ENCODE data around the gene CHN2. TPM values are rescaled to one million over a fixed set of nuclear protein-coding genes. Genes with fewer than 3 reads are reported as not detected.

CHN2 gene
- total RNA-seq, 2 experiments from 2014 or later = 0.53 to 0.69 TPM

- no peak overlapping the region for H3K4me3 Mint-ChIP-seq
- H3K9me3 Mint-ChIP-seq = no peaks in the 10 kb centered on the region
- intact Hi-C loops (cut with micrococcal nuclease) = loop anchor here (5.0 kb wide), 1 partner anchor 164 kb away; no protein-coding TSS in a partner anchor
- H3K36me3 Mint-ChIP-seq = no peaks in the 10 kb centered on the region
- CTCF ChIA-PET = interaction anchor here (1.0 to 9.0 kb wide), 5 partner anchors 9 to 483 kb away, joined by 3 to 230 read pairs (median 4); no protein-coding TSS in a partner anchor
- DNase-seq = no peak
- peaks cover 3% of the 10 kb centered on the region for H3K27me3 Mint-ChIP-seq
- no peaks in the 10 kb centered on the region for H3K4me1 Mint-ChIP-seq (ENCODE audit: low read depth)
- no peak overlapping the region for H3K27ac Mint-ChIP-seq
- POLR2A ChIA-PET = no interaction called here
Observed at GRCh38 chr7:29406366-29406765, 211.8 kb downstream of the CHN2 start.

GRCh38 chr7:29408841-29409243 is 214.3 kb downstream of the CHN2 start:
- Mint-ChIP-seq H3K27ac (no peak overlapping the region), H3K36me3 (no peaks in the 10 kb centered on the region), H3K4me3 (no peak overlapping the region), H3K27me3 (peaks cover 3% of the 10 kb centered on the region), H3K4me1 (ENCODE audit: low read depth) (no peaks in the 10 kb centered on the region), H3K9me3 (no peaks in the 10 kb centered on the region)
- intact Hi-C loops (cut with micrococcal nuclease) = loop anchor here (1.0 to 5.0 kb wide), 6 partner anchors 167 to 487 kb away; no protein-coding TSS in a partner anchor
- ChIA-PET POLR2A (no interaction called here), CTCF (interaction anchor here (0.7 to 9.0 kb wide), 26 partner anchors 8 to 492 kb away, joined by 3 to 230 read pairs (median 4); partner anchors contain the start of gene CHN2)
- peak; percentile 41 for DNase-seq

GRCh38 chr7:29410996-29411395 is 216.4 kb downstream of the CHN2 start:
- no peak for DNase-seq
- Mint-ChIP-seq H3K27ac (no peak overlapping the region), H3K27me3 (peaks cover 3% of the 10 kb centered on the region), H3K9me3 (no peaks in the 10 kb centered on the region), H3K36me3 (no peaks in the 10 kb centered on the region), H3K4me1 (ENCODE audit: low read depth) (no peaks in the 10 kb centered on the region), H3K4me3 (no peak overlapping the region)
- intact Hi-C loops (cut with micrococcal nuclease) = no loop called here
- ChIA-PET CTCF (interaction anchor here (1.1 to 9.0 kb wide), 2 partner anchors 454 to 487 kb away, joined by 3 to 230 read pairs; no protein-coding TSS in a partner anchor), POLR2A (no interaction called here)

GRCh38 chr7:29412912-29413311 is 218.3 kb downstream of the CHN2 start:
- Mint-ChIP-seq H3K9me3 (no peaks in the 10 kb centered on the region), H3K27me3 (peaks cover 3% of the 10 kb centered on the region), H3K4me1 (ENCODE audit: low read depth) (no peaks in the 10 kb centered on the region), H3K36me3 (no peaks in the 10 kb centered on the region), H3K4me3 (no peak overlapping the region), H3K27ac (no peak overlapping the region)
- intact Hi-C loops (cut with micrococcal nuclease) = no loop called here
- POLR2A ChIA-PET = no interaction called here
- CTCF ChIA-PET = no interaction called here
- no peak for DNase-seq

- Mint-ChIP-seq H3K4me3 (no peak overlapping the region), H3K4me1 (ENCODE audit: low read depth) (no peaks in the 10 kb centered on the region), H3K27ac (no peak overlapping the region), H3K9me3 (no peaks in the 10 kb centered on the region), H3K27me3 (peaks cover under 1% of the 10 kb centered on the region), H3K36me3 (no peaks in the 10 kb centered on the region)
- ChIA-PET CTCF (interaction anchor here (0.8 to 1.1 kb wide), 2 partner anchors 457 to 492 kb away, joined by 4 read pairs; no protein-coding TSS in a partner anchor), POLR2A (no interaction called here)
- intact Hi-C loops (cut with micrococcal nuclease) = no loop called here
- no peak for DNase-seq
Observed at GRCh38 chr7:29413626-29414136, 219.1 kb downstream of the CHN2 start.

- Mint-ChIP-seq H3K4me3 (no peak overlapping the region), H3K27ac (no peak overlapping the region), H3K27me3 (no peaks in the 10 kb centered on the region), H3K36me3 (no peaks in the 10 kb centered on the region), H3K9me3 (no peaks in the 10 kb centered on the region), H3K4me1 (ENCODE audit: low read depth) (no peaks in the 10 kb centered on the region)
- ChIA-PET CTCF (interaction anchor here (0.8 to 2.2 kb wide), 4 partner anchors 458 to 492 kb away, joined by 3 to 5 read pairs (median 4); no protein-coding TSS in a partner anchor), POLR2A (no interaction called here)
- DNase-seq = no peak
- intact Hi-C loops (cut with micrococcal nuclease) = no loop called here
Observed at GRCh38 chr7:29414216-29414615, 219.6 kb downstream of the CHN2 start.

GRCh38 chr7:29415215-29415614 is 220.6 kb downstream of the CHN2 start:
- H3K4me1 Mint-ChIP-seq (ENCODE audit: low read depth) = no peaks in the 10 kb centered on the region
- H3K36me3 Mint-ChIP-seq = no peaks in the 10 kb centered on the region
- no peak overlapping the region for H3K27ac Mint-ChIP-seq
- POLR2A ChIA-PET = no interaction called here
- CTCF ChIA-PET = interaction anchor here (1.2 to 2.2 kb wide), 4 partner anchors 8 to 493 kb away, joined by 3 to 5 read pairs (median 4); no protein-coding TSS in a partner anchor
- no peaks in the 10 kb centered on the region for H3K9me3 Mint-ChIP-seq
- no peak for DNase-seq
- no peak overlapping the region for H3K4me3 Mint-ChIP-seq
- intact Hi-C loops (cut with micrococcal nuclease) = no loop called here
- no peaks in the 10 kb centered on the region for H3K27me3 Mint-ChIP-seq

- H3K9me3 Mint-ChIP-seq = no peaks in the 10 kb centered on the region
- no peaks in the 10 kb centered on the region for H3K4me1 Mint-ChIP-seq (ENCODE audit: low read depth)
- intact Hi-C loops (cut with micrococcal nuclease) = no loop called here
- H3K27ac Mint-ChIP-seq = no peak overlapping the region
- DNase-seq = no peak
- no peaks in the 10 kb centered on the region for H3K27me3 Mint-ChIP-seq
- no peaks in the 10 kb centered on the region for H3K36me3 Mint-ChIP-seq
- POLR2A ChIA-PET = no interaction called here
- H3K4me3 Mint-ChIP-seq = no peak overlapping the region
- CTCF ChIA-PET = interaction anchor here (1.3 to 2.2 kb wide), 4 partner anchors 9 to 494 kb away, joined by 3 to 5 read pairs (median 4); no protein-coding TSS in a partner anchor
Observed at GRCh38 chr7:29416276-29416937, 221.8 kb downstream of the CHN2 start.

- no peaks in the 10 kb centered on the region for H3K27me3 Mint-ChIP-seq
- H3K9me3 Mint-ChIP-seq = no peaks in the 10 kb centered on the region
- H3K36me3 Mint-ChIP-seq = no peaks in the 10 kb centered on the region
- H3K4me3 Mint-ChIP-seq = no peak overlapping the region
- ChIA-PET POLR2A (no interaction called here), CTCF (interaction anchor here (1.3 to 1.4 kb wide), 2 partner anchors 227 to 495 kb away, joined by 3 to 4 read pairs; no protein-coding TSS in a partner anchor)
- DNase-seq = no peak
- intact Hi-C loops (cut with micrococcal nuclease) = no loop called here
- H3K4me1 Mint-ChIP-seq (ENCODE audit: low read depth) = no peaks in the 10 kb centered on the region
- no peak overlapping the region for H3K27ac Mint-ChIP-seq
Observed at GRCh38 chr7:29416938-29417305, 222.3 kb downstream of the CHN2 start.

- no peak overlapping the region for H3K27ac Mint-ChIP-seq
- POLR2A ChIA-PET = no interaction called here
- no peaks in the 10 kb centered on the region for H3K36me3 Mint-ChIP-seq
- no peaks in the 10 kb centered on the region for H3K27me3 Mint-ChIP-seq
- intact Hi-C loops (cut with micrococcal nuclease) = no loop called here
- DNase-seq = no peak
- CTCF ChIA-PET = interaction anchor here (0.8 to 1.8 kb wide), 3 partner anchors 9 to 496 kb away, joined by 3 to 9 read pairs (median 3); no protein-coding TSS in a partner anchor
- no peaks in the 10 kb centered on the region for H3K4me1 Mint-ChIP-seq (ENCODE audit: low read depth)
- H3K9me3 Mint-ChIP-seq = no peaks in the 10 kb centered on the region
- H3K4me3 Mint-ChIP-seq = no peak overlapping the region
Observed at GRCh38 chr7:29418056-29418455, 223.5 kb downstream of the CHN2 start.

- ChIA-PET POLR2A (no interaction called here), CTCF (interaction anchor here (1.3 to 1.8 kb wide), 2 partner anchors 10 to 12 kb away, joined by 3 to 9 read pairs; no protein-coding TSS in a partner anchor)
- Mint-ChIP-seq H3K27ac (no peak overlapping the region), H3K4me3 (no peak overlapping the region), H3K4me1 (ENCODE audit: low read depth) (no peaks in the 10 kb centered on the region), H3K9me3 (no peaks in the 10 kb centered on the region), H3K27me3 (no peaks in the 10 kb centered on the region), H3K36me3 (no peaks in the 10 kb centered on the region)
- DNase-seq = no peak
- intact Hi-C loops (cut with micrococcal nuclease) = no loop called here
Observed at GRCh38 chr7:29418651-29419050, 224.1 kb downstream of the CHN2 start.

GRCh38 chr7:29420011-29420410 is 225.4 kb downstream of the CHN2 start:
- intact Hi-C loops (cut with micrococcal nuclease) = no loop called here
- H3K27me3 Mint-ChIP-seq = no peaks in the 10 kb centered on the region
- H3K4me3 Mint-ChIP-seq = no peak overlapping the region
- ChIA-PET POLR2A (no interaction called here), CTCF (no interaction called here)
- H3K4me1 Mint-ChIP-seq (ENCODE audit: low read depth) = no peaks in the 10 kb centered on the region
- DNase-seq = no peak
- no peaks in the 10 kb centered on the region for H3K9me3 Mint-ChIP-seq
- no peak overlapping the region for H3K27ac Mint-ChIP-seq
- no peaks in the 10 kb centered on the region for H3K36me3 Mint-ChIP-seq

Data from activated CD4-positive, alpha-beta memory T cell treated with anti-CD3 and anti-CD28 coated beads for 36 hours (primary cell).